Left renal cortex interstitium (tissue), 4 donors: ENCODE measurements around the gene OXTR. TPM values are rescaled to one million over a fixed set of nuclear protein-coding genes. Genes with fewer than 3 reads are reported as not detected.

Source experiments
- DNase-seq, 4 donors: peaks; one replicate each; pipeline ENCODE4 v3.0.0-alpha.2; 2013; ENCODE audit warnings: low read depth in 4 of 4, low spot score in 2 of 4, missing footprints in 1 of 4
- polyA plus RNA-seq, 4 donors: library from polyadenylated mRNA; unstranded; fragments of 120-200 nt; gene quantifications; one replicate each; pipeline ENCODE4 v1.2.1, GENCODE V29; 2013; ENCODE audit not compliant: insufficient read length in 4 of 4

The OXTR gene
- 1 to 10 TPM in 3 of 4 donors, under 1 TPM in 1; 0.72 to 2.1 (median 1.5) TPM for polyA plus RNA-seq

- peak in 3 of 4 donors; percentile 34 to 57 (median 47) for DNase-seq
Measured at GRCh38 chr3:8769088-8769822, at the start of gene OXTR. Gene OXTR (minus strand): TSS chr3:8769613. CDS start chr3:8768187, 1,426 bp downstream.

GRCh38 chr3:8817486-8817885 lies 48.1 kb upstream of the OXTR start:
- no peak for DNase-seq

- no peak for DNase-seq
Measured at GRCh38 chr3:8816106-8816505, 46.7 kb upstream of the OXTR start.

- DNase-seq: no peak
Measured at GRCh38 chr3:8813411-8813810, 44.0 kb upstream of the OXTR start.

GRCh38 chr3:8810561-8810960 lies 41.1 kb upstream of the OXTR start:
- no peak for DNase-seq

- DNase-seq: no peak
Measured at GRCh38 chr3:8805774-8806173, 36.4 kb upstream of the OXTR start.

- no peak for DNase-seq
Measured at GRCh38 chr3:8802256-8802655, 32.8 kb upstream of the OXTR start.

- DNase-seq: no peak
Measured at GRCh38 chr3:8800016-8800415, 30.6 kb upstream of the OXTR start.

- DNase-seq: no peak
Measured at GRCh38 chr3:8794247-8794646, 24.8 kb upstream of the OXTR start.

GRCh38 chr3:8793242-8793641 lies 23.8 kb upstream of the OXTR start:
- DNase-seq: no peak

- DNase-seq: no peak
Measured at GRCh38 chr3:8790529-8790928, 21.1 kb upstream of the OXTR start.

GRCh38 chr3:8784676-8785435 lies 15.4 kb upstream of the OXTR start:
- DNase-seq: no peak

- no peak for DNase-seq
Measured at GRCh38 chr3:8780279-8780678, 10.9 kb upstream of the OXTR start.

GRCh38 chr3:8778475-8778874 lies 9.1 kb upstream of the OXTR start:
- no peak for DNase-seq

- DNase-seq: no peak
Measured at GRCh38 chr3:8777978-8778267, 8.5 kb upstream of the OXTR start.

- DNase-seq: no peak
Measured at GRCh38 chr3:8777201-8777977, 8.0 kb upstream of the OXTR start.

GRCh38 chr3:8776406-8776805 lies 7.0 kb upstream of the OXTR start:
- no peak for DNase-seq

- no peak for DNase-seq
Measured at GRCh38 chr3:8775602-8776001, 6.2 kb upstream of the OXTR start.

GRCh38 chr3:8775181-8775580 lies 5.8 kb upstream of the OXTR start:
- no peak for DNase-seq

GRCh38 chr3:8773941-8774542 lies 4.6 kb upstream of the OXTR start:
- DNase-seq: no peak
